HEK293 (cell line): Measurements from ENCODE around the gene DLL4.

Source experiments
- CTCF ChIP-seq: fragments of 450-650 bp; formaldehyde crosslinking; IDR thresholded peaks from 2 replicates; pipeline ENCODE4 v1.5.1; 2016; ENCODE audit warnings: missing biosample characterization, missing genetic modification characterization
- TF ChIP-seq, protein P1 (sequence below): fragments of 450-650 bp; formaldehyde crosslinking; IDR thresholded peaks from 2 replicates; pipeline ENCODE4 v1.5.1; 2016; ENCODE audit warnings: missing biosample characterization, missing genetic modification characterization

DNA sequence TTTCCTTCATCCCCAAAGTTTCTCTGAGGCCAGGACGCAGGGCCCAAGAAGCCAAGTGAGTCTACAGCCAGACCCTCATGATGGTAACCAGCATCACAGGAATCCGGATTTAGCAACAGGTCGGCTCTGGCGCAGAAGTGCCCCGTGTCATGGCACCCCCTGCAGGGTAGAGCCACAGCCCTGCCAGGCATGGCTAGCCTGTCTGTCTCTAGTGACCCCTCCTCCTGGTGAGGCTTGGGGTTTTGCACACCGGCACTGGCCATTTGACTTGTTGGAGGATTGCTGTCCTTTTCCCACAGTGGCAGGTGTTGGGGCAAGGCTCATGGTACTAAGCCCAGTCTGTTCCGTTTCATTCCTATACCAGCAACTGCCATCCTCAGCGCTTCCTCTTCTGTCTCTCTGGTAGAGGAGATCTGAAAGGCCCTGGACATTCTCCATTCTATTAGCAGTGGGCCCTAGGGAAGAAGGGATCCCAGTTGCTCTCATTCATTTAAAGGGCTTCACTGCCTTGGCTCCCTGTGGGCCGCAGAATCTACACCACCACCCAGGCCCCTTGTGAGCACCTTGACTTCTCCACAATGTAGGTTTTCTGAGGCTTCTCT lies 14.7 kb downstream of the DLL4 start:
- TF ChIP-seq, protein P1, sequence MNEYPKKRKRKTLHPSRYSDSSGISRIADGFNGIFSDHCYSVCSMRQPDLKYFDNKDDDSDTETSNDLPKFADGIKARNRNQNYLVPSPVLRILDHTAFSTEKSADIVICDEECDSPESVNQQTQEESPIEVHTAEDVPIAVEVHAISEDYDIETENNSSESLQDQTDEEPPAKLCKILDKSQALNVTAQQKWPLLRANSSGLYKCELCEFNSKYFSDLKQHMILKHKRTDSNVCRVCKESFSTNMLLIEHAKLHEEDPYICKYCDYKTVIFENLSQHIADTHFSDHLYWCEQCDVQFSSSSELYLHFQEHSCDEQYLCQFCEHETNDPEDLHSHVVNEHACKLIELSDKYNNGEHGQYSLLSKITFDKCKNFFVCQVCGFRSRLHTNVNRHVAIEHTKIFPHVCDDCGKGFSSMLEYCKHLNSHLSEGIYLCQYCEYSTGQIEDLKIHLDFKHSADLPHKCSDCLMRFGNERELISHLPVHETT, result no peak
- no peak for TF ChIP-seq CTCF (tag by site-specific recombination)
